Stimulated activated CD4-positive, alpha-beta T cell treated with anti-CD3 and anti-CD28 coated beads, TNF-alpha, amount 100 ng/mL, for 4 hours (primary cell): ENCODE results near the gene STRIP2.
"Not testable (repeated sequence)": the region's sequence is repeated elsewhere in the genome, so short reads cannot be mapped to it uniquely, and the experiment has no call there.

Source experiments
- DNase-seq, 3 experiments: peaks; one replicate each; pipeline ENCODE4 v3.0.0-alpha.2; 2020; ENCODE audit warnings: low read depth in 3 of 3

STRIP2 gene

DNA sequence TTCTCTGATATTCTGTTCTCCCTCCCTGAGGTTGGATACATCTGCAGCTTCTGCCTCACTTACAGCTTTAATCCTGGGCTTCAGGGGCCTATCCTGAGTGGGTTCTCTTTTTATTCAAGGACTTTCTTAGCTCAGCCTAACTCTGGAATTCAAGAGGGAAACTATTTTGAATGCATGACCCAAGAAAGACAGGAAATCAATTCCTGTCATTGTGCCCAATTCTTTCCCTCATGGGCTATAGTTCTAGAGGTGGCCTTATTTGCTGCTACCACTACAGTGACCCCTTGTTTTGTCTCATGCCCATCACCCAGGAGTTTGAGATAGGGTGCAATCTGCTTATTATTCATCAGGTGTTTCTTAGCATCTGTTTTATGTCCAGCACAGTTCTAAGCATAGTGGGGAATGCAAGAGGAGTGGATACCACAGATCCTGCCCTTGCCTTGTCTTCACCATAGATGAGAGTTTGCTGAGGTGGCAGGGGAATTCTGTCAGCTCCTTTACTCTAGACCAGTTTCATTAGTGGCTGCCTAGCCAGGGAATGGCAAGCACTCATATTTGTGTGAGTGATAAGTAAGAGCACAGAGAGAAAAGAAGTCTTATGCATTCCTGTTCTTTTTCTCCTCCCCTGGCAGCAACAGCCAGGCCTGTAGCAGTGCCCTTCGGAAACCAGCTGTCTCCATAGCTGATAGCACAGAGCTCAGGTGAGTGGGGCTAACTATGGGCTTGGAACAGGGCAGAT, 19.4 kb downstream of the STRIP2 start:
- no peak for DNase-seq

GRCh38 chr7:129454249-129454551, 20.0 kb downstream of the STRIP2 start:
- DNase-seq, result no peak

DNA sequence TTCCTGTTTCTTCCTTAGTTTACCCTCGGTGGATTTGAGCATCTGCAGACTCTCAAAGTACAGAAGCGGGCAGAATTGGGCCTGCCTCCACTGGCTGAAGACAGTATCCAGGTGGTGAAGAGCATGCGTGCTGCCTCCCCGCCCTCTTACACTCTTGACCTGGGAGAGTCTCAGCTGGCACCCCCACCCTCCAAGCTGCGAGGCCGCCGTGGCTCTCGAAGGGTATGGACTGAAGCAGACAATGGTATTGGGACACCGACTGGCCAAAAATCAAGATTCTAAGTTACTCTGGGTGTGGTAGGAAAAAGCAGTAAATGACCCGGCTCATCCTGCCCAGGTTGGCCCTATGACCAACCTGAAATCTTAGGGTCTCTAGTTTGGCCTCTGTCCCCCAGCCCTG, 22.2 kb downstream of the STRIP2 start:
- no peak for DNase-seq

DNA sequence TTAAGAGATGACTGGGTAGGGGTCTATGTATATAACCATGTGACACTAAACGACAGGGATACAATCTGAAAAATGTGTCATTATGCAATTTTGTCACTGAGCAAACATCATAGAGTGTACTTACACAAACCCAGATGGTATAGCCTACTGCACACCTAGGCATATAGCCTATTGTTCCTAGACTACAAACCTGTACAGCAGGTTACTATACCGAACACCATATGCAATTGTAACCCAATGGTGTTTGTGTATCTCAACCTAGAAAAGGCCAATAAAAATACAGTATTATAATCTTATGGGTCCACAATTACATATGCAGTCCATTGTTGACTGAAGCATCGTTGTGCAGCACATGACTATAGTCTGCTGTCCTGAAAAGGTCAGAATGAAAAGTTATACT, 22.9 kb downstream of the STRIP2 start:
- DNase-seq, result no peak

GRCh38 chr7:129458171-129458570, 23.9 kb downstream of the STRIP2 start:
- no peak for DNase-seq

- DNase-seq, result no peak
Observed at GRCh38 chr7:129461809-129462208, 27.6 kb downstream of the STRIP2 start.

DNA sequence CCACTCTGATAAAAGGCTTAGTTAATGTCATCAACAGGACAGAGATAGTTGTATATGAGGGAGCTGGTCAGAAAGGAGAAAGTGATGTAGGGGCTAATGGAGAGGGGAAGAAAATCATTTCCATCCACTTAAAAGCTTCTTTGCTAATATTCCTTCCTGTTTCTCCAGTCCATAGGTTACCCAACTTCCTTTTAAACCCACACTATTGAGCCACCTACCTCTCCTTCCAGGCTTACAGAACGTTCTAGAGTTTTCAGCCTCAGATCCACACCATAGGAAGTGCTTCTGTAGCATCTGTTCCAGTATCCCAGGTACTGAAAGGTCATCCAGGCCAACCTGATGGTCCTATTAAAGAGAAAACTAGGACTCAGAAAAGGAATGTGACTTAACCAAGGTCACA, 28.2 kb downstream of the STRIP2 start:
- no peak for DNase-seq

- DNase-seq, result no peak
Observed at GRCh38 chr7:129464194-129464593, 30.0 kb downstream of the STRIP2 start.

DNA sequence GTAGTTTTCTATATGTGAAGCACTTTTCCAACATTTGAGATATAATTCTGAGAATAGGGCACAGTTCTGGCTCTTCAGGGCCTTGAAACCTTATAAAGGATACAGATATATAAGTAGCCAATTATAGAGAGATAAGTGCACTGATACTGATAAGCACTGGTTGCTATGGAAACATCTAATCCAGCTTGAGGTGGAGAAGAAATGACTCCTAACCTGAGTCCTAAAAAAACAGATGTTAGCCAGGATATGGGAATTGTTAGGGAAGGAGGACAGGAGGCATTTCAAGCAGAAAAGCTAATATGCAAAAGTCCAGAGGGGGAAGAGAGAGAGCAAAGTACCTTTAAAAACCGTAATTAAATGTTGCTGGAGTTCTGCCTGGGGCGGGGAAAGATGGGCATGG, 30.8 kb downstream of the STRIP2 start:
- no peak for DNase-seq

DNA sequence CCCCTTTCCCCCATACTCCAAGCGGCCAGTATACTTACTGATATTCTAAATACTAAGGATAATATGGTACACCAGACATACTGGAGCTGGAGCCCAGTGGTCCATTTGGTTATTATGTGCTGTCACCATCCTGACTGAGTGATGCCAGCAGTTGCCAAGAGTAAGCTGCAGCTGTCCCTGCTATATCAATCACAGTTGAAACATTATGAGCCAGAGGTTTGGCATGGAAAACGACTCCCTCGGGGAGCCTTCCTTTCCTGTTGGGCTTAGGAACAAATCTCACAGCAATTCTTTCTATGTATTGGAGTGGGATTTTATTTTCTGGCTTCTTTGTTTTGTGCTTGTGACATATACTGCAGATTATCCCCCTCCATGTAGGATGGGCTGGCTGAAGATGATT, 32.6 kb downstream of the STRIP2 start:
- DNase-seq, result no peak

DNA sequence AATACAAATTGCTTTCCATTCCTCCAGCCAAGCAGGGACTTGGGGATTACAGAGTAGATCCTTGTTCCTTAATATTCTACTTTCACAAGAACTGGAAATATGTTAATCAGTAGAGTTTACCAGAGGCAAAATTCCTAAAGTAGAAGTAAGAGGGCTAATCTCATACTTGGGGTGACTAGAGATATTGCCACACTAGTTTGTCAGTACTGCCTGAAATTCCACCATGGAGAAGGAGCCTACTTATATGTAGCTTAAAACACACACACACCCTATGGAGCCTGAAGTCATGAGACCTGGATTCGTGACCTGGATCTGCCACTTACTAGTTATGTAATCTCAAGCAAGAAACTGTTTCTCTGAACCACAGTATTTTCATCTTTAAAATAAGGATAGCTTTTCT, 33.9 kb downstream of the STRIP2 start:
- DNase-seq, result no peak

- DNase-seq, result no peak
Observed at GRCh38 chr7:129468547-129468946, 34.3 kb downstream of the STRIP2 start.

DNA sequence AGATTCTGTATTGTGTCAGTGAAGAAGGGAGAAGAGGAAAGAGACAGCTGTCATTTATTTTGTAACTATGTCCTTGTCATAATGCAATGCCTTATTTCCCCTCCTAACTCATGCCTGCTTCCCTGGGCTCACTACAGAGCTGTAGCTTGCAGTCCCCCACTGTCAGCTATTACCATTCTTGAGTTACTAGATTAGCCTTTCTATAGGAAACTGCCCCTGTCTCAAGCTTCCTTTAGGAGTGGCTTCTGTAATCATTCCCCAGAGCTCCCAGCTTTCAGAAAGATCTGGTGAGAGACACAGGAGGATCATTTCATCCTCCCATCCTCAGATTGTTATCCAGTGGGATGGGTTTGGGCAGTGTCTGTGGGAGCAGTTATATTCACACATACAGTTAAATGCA, 35.7 kb downstream of the STRIP2 start:
- no peak for DNase-seq

DNA sequence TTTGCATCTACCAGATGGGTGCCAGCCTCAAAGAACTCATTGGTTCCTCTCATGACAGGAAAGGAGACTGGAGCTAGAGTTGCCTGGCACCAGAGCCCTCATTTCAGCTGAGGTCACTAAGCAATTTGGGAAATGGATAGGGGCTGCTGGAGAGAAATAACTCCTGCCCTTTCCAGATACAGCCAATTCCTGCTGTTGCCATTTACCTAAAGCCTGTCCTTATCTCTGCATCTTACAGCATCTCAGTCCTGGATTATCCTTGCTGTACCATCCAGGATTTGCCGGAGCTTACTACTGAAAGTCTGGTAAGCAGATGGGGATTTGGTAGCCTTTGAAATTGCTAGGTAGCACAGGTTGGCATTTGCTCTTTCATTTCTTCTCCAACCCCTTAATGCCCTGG, 36.2 kb downstream of the STRIP2 start:
- no peak for DNase-seq

- DNase-seq, result no peak
Observed at GRCh38 chr7:129471402-129471827, 37.2 kb downstream of the STRIP2 start.

- DNase-seq, result not testable (repeated sequence)
Observed at GRCh38 chr7:129475931-129476330, 41.7 kb downstream of the STRIP2 start.

DNA sequence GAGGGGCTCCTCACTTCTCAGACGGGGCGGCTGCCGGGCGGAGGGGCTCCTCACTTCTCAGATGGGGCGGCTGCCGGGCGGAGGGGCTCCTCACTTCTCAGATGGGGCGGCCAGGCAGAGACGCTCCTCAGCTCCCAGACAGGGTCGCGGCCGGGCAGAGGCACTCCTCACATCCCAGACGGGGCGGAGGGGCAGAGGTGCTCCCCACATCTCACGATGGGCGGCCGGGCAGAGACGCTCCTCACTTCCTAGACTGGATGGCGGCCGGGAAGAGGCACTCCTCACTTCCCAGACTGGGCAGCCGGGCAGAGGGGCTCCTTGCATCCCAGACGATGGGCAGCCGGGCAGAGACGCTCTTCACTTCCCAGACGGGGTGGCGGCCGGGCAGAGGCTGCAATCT, 42.2 kb downstream of the STRIP2 start:
- not testable (repeated sequence) for DNase-seq

DNA sequence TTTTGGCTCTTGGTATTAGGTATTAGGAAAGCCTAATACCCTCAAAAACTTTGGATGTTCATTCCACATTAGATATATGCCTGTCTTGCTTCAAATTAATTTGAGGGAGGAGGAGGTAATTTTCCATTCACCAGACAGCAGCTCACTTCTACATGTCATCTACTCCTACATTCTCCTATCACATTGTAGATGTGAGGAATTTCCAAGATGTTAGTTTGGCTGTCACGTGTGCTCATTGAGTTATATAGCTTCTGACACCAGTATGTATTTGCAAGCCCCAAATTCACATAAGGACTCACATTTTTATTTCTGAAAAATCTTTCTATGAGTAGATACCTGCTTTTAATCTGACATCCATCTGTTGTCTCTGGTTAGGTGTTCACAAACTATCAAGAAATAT, 45.6 kb downstream of the STRIP2 start:
- no peak for DNase-seq

- DNase-seq, result no peak
Observed at GRCh38 chr7:129480674-129481363, 46.6 kb downstream of the STRIP2 start.

DNA sequence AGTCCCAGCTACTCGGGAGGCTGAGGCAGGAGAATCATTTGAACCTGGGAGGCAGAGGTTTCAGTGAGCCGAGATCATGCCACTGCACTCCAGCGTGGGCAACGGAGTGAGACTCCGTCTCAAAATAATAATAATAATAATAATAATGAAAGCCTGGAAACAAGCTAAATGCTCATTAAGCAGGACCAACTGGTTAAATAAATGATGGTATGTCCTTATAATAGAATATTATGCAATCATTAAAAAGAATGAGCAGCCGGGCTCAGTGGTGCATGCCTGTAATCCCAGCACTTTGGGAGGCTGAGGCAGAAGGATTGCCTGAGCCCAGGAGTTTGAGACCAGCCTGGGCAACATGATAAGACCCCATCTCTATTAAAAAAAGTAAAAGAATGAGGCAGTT, 47.1 kb downstream of the STRIP2 start:
- not testable (repeated sequence) for DNase-seq

DNA sequence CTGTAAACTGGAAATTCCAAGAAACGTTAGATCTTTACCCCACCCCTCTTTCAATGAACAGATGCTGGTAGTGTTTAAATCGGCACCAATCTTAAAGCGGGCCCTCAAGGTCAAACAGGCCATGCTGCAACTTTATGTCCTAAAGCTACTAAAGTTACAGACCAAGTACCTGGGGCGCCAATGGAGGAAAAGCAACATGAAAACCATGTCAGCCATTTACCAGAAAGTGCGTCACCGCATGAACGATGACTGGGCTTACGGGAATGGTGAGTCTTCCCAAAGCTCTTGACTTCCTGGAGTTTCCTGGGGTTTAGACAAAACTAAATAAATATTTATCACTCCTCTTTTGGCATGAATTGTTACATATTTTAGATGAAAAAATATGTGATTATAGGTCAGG, 48.5 kb downstream of the STRIP2 start:
- no peak for DNase-seq

DNA sequence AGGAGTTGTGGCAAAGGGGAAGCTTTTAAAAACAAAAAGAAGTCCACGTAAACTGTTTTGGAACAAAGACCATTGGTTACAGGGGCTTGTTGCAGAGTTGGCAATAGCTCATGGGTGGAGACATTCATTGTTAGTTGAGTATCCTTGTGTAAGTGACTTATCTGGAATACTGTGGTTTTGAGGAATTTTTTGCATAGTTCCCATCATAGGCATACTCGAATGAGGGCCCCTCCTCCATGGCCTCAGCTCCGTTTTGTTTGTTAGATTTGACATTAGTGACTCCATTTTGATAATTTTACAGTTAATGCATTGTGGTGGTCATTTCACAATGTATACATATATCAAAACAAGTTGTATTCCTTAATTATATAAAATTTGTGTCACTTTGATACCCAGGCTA, 55.3 kb downstream of the STRIP2 start:
- DNase-seq, result no peak

DNA sequence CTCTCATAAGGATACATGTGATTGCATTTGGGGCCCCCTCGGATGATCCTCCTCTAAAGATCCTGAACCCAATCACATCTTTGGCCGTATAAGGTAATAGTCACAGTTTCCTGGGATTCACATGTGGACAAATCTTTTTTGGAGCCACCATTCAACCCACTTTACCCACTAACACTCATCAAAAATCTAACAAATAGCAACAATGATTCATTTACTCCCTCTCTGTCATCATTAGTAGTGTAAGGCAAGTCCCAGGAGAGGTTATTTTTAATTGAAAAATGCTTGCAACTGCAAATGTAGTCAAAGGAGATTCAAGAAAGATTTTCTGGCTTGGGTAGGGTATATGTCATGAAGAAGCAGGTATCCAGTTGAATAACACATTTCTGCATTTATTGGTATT, 58.2 kb downstream of the STRIP2 start:
- DNase-seq, result no peak

DNA sequence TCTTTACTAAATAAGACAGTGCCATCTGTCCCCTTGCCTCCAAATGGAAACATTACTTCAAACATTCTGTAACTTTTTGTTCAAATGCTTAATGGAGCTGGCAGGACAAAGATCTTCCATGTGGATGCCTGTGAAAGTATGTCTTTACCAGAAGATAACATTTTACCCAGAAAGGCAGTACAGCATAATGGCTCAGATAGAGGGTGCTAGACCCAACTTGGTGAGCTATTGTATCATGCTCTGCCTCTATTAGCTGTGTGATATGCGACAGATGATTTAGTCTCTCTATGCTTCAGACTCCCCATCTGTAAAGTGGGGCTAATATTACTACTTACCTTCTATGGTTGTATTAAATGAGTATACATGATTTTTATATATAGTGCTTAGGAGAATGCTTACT, 59.3 kb downstream of the STRIP2 start:
- DNase-seq, result no peak
